ENCODE measurements around the gene SMIM20.

GRCh38 chr4:25913056-25913850 lies 767 bp upstream of the SMIM20 start:
- no peak for TF ChIP-seq CTCF (IDR thresholded peaks at IDR 0.05)
- no peak for TF ChIP-seq POLR2A (IDR thresholded peaks at IDR 0.05)

Measured in adrenal gland (tissue), 5 donors.